Measurements from ENCODE around the gene CPLX4. TPM values are rescaled to one million over a fixed set of nuclear protein-coding genes. Genes with fewer than 3 reads are reported as not detected.

The CPLX4 gene
- total and polyA plus RNA-seq, 2 of the 8 experiments (the other 6 are each of a cell fraction or from before 2014, with no cell fraction given) = not detected

DNA sequence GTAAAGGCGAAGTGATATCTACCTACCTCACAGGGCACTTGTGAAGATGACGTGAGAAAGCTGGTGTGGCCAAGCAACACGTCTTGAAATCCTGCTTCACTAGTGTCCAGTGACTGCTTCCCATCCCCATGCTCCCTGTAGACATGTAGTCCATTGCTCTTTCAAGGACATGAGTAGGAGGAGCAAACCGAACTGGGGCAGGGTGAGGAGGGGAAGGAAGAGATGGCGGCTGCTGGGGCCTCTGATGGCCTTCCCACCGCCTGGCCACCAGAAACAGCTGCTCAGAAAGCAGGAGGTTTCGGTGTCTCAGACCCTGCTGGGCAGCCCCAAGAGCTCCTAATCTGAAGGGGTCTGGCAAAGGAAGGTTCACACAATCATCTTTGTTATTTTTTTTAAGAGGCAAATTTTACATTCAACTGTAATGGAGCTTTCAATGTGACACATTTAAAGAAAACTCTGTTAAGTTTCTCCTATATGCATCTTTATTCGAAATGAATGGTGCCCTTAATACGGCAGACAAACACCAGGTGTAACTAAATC, 14.7 kb downstream of the CPLX4 start:
- H2BK20ac ChIP-seq (ENCODE audit: low read length) = no peak overlapping the region
- H3K23me2 ChIP-seq (ENCODE audit: low read depth, low read length) = peaks cover 2% of the 10 kb centered on the region; the same call in 1 of the 2 replicates
- CTCF ChIA-PET (ENCODE audit: partially characterized antibody) = interaction anchor here (0.8 to 3.6 kb wide), 8 partner anchors 11 to 108 kb away, joined by 3 to 19 read pairs (median 6); partner anchors contain the start of gene RAX
- POLR2A ChIA-PET (ENCODE audit: partially characterized antibody) = interaction anchor here (1.2 kb wide), 1 partner anchor 31 kb away, joined by 4 read pairs; the partner anchor contains the start of gene RAX
- H2BK5ac ChIP-seq (ENCODE audit: low read depth, low read length) = no peak overlapping the region
- H3K18ac ChIP-seq (ENCODE audit: extremely low read depth, low read length) = no peak overlapping the region
- H3K9ac ChIP-seq (replicated peaks in 1 of 4; ENCODE audit: extremely low read depth in 1 of 4, low read depth in 3 of 4, low read length in 3 of 4) = no peak overlapping the region
- no peak overlapping the region for H3K14ac ChIP-seq (ENCODE audit: insufficient read length)
- no peak overlapping the region for H3K27ac ChIP-seq (ENCODE audit: low read depth, low read length)
- H3K9me3 ChIP-seq (ENCODE audit: insufficient read depth in 2 of 2, low read depth in 1 of 2, low read length in 1 of 2) = no peaks in the 10 kb centered on the region
- H3K79me2 ChIP-seq (ENCODE audit: control insufficient read depth in 1 of 2, insufficient read depth in 2 of 2, low read length in 2 of 2) = no peaks in the 10 kb centered on the region
- H3K4me2 ChIP-seq (ENCODE audit: insufficient read depth in 1 of 2, low read depth in 2 of 2, low read length in 2 of 2) = no peak overlapping the region
- FAIRE-seq (no peak), DNase-seq (ENCODE audit: low read depth in 1 of 2, low spot score in 2 of 2) (no peak)
- no peak overlapping the region for H4K8ac ChIP-seq (ENCODE audit: extremely low read depth, insufficient read depth, low read length)
- no peaks in the 10 kb centered on the region for H3K79me1 ChIP-seq (ENCODE audit: low read depth, low read length)
- no peak overlapping the region for H4K91ac ChIP-seq (replicated peaks; ENCODE audit: insufficient read length, low read length)
- no peak overlapping the region for H2AFZ ChIP-seq (ENCODE audit: low read length)
- no peaks in the 10 kb centered on the region for H4K20me1 ChIP-seq (replicated peaks in 1 of 2; ENCODE audit: control insufficient read depth in 1 of 2, insufficient read depth in 2 of 2, low read length in 2 of 2)
- no peak overlapping the region for H3K23ac ChIP-seq (ENCODE audit: insufficient read length)
- no peaks in the 10 kb centered on the region; a peak in 1 of 7 replicates for H3K4me1 ChIP-seq (replicated peaks in 1 of 4; ENCODE audit: control insufficient read depth in 3 of 4, insufficient read depth in 4 of 4, low read length in 3 of 4)
- H2BK15ac ChIP-seq (ENCODE audit: low read length) = 0 out of 2 replicates have a peak overlapping the region, but pooled peaks have one; percentile 75
- H4K5ac ChIP-seq (ENCODE audit: insufficient read length, low read depth, low read length) = no peak overlapping the region
- H2BK120ac ChIP-seq (replicated peaks; ENCODE audit: low read depth, low read length) = no peak overlapping the region
- H3K4ac ChIP-seq (replicated peaks; ENCODE audit: insufficient read length, low read depth, low read length) = no peak overlapping the region
- no peak overlapping the region for H3K4me3 ChIP-seq (ENCODE audit: extremely low read depth in 1 of 4, insufficient read depth in 2 of 4, low read depth in 3 of 4, low read length in 4 of 4)
- H3K56ac ChIP-seq (replicated peaks; ENCODE audit: insufficient read length, low read depth, low read length) = no peak overlapping the region
- 84% methylated on average over 9 of the region's 9 CpGs; no CpG with 5 or more reads in 1 of the 2 experiments for WGBS, 2 experiments (ENCODE audit: extremely low coverage in 1 of 2, insufficient coverage in 1 of 2, insufficient read length in 1 of 2, insufficient replicate concordance in 2 of 2, low coverage in 1 of 2, low lambda C conversion rate in 2 of 2, missing lambda C conversion rate in 1 of 2)
- no peak overlapping the region for H2AK5ac ChIP-seq (ENCODE audit: low read depth, low read length)
- H3K36me3 ChIP-seq (ENCODE audit: control insufficient read depth in 2 of 4, insufficient read depth in 4 of 4, low read length in 3 of 4) = no peaks in the 10 kb centered on the region
- no peak for TF ChIP-seq CHD1 (IDR thresholded peaks at IDR 0.05; ENCODE audit: low read depth, low read length)
- TF ChIP-seq CBX5 (IDR thresholded peaks at IDR 0.05; ENCODE audit: low read depth, low read length) = no peak
- TF ChIP-seq TBP (IDR thresholded peaks at IDR 0.05; ENCODE audit: low read depth, low read length) = no peak
- no peak for TF ChIP-seq GABPA (IDR thresholded peaks at IDR 0.05; ENCODE audit: borderline replicate concordance, insufficient read depth, low read length)
- TF ChIP-seq, protein P1, sequence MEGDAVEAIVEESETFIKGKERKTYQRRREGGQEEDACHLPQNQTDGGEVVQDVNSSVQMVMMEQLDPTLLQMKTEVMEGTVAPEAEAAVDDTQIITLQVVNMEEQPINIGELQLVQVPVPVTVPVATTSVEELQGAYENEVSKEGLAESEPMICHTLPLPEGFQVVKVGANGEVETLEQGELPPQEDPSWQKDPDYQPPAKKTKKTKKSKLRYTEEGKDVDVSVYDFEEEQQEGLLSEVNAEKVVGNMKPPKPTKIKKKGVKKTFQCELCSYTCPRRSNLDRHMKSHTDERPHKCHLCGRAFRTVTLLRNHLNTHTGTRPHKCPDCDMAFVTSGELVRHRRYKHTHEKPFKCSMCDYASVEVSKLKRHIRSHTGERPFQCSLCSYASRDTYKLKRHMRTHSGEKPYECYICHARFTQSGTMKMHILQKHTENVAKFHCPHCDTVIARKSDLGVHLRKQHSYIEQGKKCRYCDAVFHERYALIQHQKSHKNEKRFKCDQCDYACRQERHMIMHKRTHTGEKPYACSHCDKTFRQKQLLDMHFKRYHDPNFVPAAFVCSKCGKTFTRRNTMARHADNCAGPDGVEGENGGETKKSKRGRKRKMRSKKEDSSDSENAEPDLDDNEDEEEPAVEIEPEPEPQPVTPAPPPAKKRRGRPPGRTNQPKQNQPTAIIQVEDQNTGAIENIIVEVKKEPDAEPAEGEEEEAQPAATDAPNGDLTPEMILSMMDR (IDR thresholded peaks at IDR 0.05; ENCODE audit: control extremely low read depth in 1 of 3, insufficient read depth in 1 of 3, low read depth in 1 of 3, low read length in 3 of 3) = no peak
- H2BK12ac ChIP-seq (ENCODE audit: low read depth, low read length) = no peak overlapping the region
- peaks cover 0 to 12% (median 5%) of the 10 kb centered on the region in 4 experiments; a peak in 6 of 7 replicates for H3K27me3 ChIP-seq (replicated peaks in 1 of 4; ENCODE audit: control insufficient read depth in 3 of 4, extremely low read depth in 1 of 4, insufficient read depth in 3 of 4, low read length in 3 of 4)

Data from H1 (cell line).